Kidney epithelial cell (primary cell): Measurements from ENCODE around the gene MAOB. TPM values are rescaled to one million over a fixed set of nuclear protein-coding genes. Genes with fewer than 3 reads are reported as not detected.

ENCODE experiments used
- DNase-seq: peaks from one replicate; pipeline ENCODE4 v3.0.0-alpha.2; 2010; ENCODE audit warnings: low read depth
- H3K27me3 ChIP-seq: 2 replicates; pipeline ENCODE4 v1.6.0; 2011; ENCODE audit warnings: low read length; ENCODE audit not compliant: control insufficient read depth, insufficient read depth
- H3K36me3 ChIP-seq: 2 replicates; pipeline ENCODE4 v1.5.1; 2011; ENCODE audit warnings: low read length; ENCODE audit not compliant: control insufficient read depth, insufficient read depth
- H3K4me3 ChIP-seq: 2 replicates; pipeline ENCODE4 v1.5.1; 2011; ENCODE audit warnings: low read depth, mild to moderate bottlenecking, control low read depth, low read length
- CTCF ChIP-seq: IDR thresholded peaks from 2 replicates; pipeline ENCODE4 v1.5.1; 2011; ENCODE audit warnings: mild to moderate bottlenecking, moderate library complexity, low read length, control low read depth, inconsistent platforms; ENCODE audit not compliant: insufficient read depth, poor library complexity, severe bottlenecking
- total RNA-seq: library from RNA; depleted of rRNA; stranded (reverse); fragments of >200 nt; gene quantifications from 2 replicates; pipeline ENCODE4 v1.2.3, GENCODE V29; 2015

Gene MAOB
- total RNA-seq, 1 donor from 2014 or later = 1.1 TPM

GRCh38 chrX:43898406-43899035, 16.3 kb upstream of the MAOB start:
- no peak overlapping the region for H3K4me3 ChIP-seq
- no peaks in the 10 kb centered on the region for H3K36me3 ChIP-seq
- no peak for TF ChIP-seq CTCF
- H3K27me3 ChIP-seq = no peaks in the 10 kb centered on the region
- no peak for DNase-seq

GRCh38 chrX:43897290-43897689, 15.0 kb upstream of the MAOB start:
- Histone ChIP-seq H3K4me3 (no peak overlapping the region), H3K27me3 (no peaks in the 10 kb centered on the region), H3K36me3 (no peaks in the 10 kb centered on the region)
- DNase-seq = no peak
- no peak for TF ChIP-seq CTCF

- no peak for TF ChIP-seq CTCF
- no peak for DNase-seq
- Histone ChIP-seq H3K27me3 (no peaks in the 10 kb centered on the region), H3K36me3 (no peaks in the 10 kb centered on the region), H3K4me3 (no peak overlapping the region)
Measured at GRCh38 chrX:43892336-43892870, 10.2 kb upstream of the MAOB start.

- Histone ChIP-seq H3K36me3 (no peaks in the 10 kb centered on the region), H3K4me3 (no peak overlapping the region), H3K27me3 (no peaks in the 10 kb centered on the region)
- no peak for DNase-seq
- TF ChIP-seq CTCF = no peak
Measured at GRCh38 chrX:43885617-43886016, 3.4 kb upstream of the MAOB start.

GRCh38 chrX:43881410-43882293, 598 bp downstream of the MAOB start:
- H3K4me3 ChIP-seq = peak overlapping the region; percentile 37
- no peak for DNase-seq
- TF ChIP-seq CTCF = no peak
- no peaks in the 10 kb centered on the region for H3K36me3 ChIP-seq
- no peaks in the 10 kb centered on the region for H3K27me3 ChIP-seq
